H1 (cell line): ENCODE measurements around the gene YTHDC2.

Experiments used
- CTCF ChIP-seq, 3 experiments: IDR thresholded peaks; 1 replicate in 2 of 3; 2 replicates in 1 of 3; pipeline versions ENCODE4 v1.5.1 to v1.6.1; 2011; ENCODE audit warnings: low read length in 3 of 3, mild to moderate bottlenecking in 3 of 3, inconsistent platforms in 2 of 3, low read depth in 1 of 3, moderate library complexity in 1 of 3; ENCODE audit not compliant: insufficient read depth in 1 of 3; ENCODE audit errors: control extremely low read depth in 1 of 3
- RXRA ChIP-seq: IDR thresholded peaks from 2 replicates; pipeline ENCODE4 v1.6.1; 2011; ENCODE audit warnings: low read depth, mild to moderate bottlenecking, low read length, moderate library complexity; ENCODE audit not compliant: insufficient read depth

GRCh38 chr5:113598926-113599325, 85.4 kb downstream of the YTHDC2 start:
- TF ChIP-seq CTCF (IDR thresholded peaks at IDR 0.05; ENCODE audit: control extremely low read depth in 1 of 3, insufficient read depth in 1 of 3, low read depth in 1 of 3, low read length in 3 of 3) (no peak), RXRA (no peak)
